GM21576 (cell line): ENCODE data around the gene FAM76A.
"Not testable (repeated sequence)": the region's sequence is repeated elsewhere in the genome, so short reads cannot be mapped to it uniquely, and the experiment has no call there.

Source experiments
- ATAC-seq: cut with Tn5 transposase; IDR thresholded peaks from one replicate; pipeline ENCODE4 v1.9.1; 2021; ENCODE audit warnings: mild to moderate bottlenecking, moderate library complexity; ENCODE audit not compliant: unreplicated experiment

Gene FAM76A

GRCh38 chr1:27774654-27775053, 48.9 kb downstream of the FAM76A start:
- no peak for ATAC-seq

- not testable (repeated sequence) for ATAC-seq
These were observed 49.6 kb downstream of the FAM76A start for GRCh38 chr1:27775336-27775735.

GRCh38 chr1:27776276-27776675, 50.5 kb downstream of the FAM76A start:
- ATAC-seq, result not testable (repeated sequence)

GRCh38 chr1:27778056-27778455, 52.3 kb downstream of the FAM76A start:
- ATAC-seq, result no peak

- ATAC-seq, result no peak
These were observed 53.4 kb downstream of the FAM76A start for GRCh38 chr1:27779122-27779521.

- ATAC-seq, result no peak
These were observed 57.2 kb downstream of the FAM76A start for GRCh38 chr1:27782950-27783349.

- no peak for ATAC-seq
These were observed 58.9 kb downstream of the FAM76A start for GRCh38 chr1:27784700-27785099.

GRCh38 chr1:27785781-27786455, 60.2 kb downstream of the FAM76A start:
- no peak for ATAC-seq

- ATAC-seq, result no peak
These were observed 62.1 kb downstream of the FAM76A start for GRCh38 chr1:27787895-27788294.

GRCh38 chr1:27789540-27790041, 63.8 kb downstream of the FAM76A start:
- ATAC-seq, result no peak

GRCh38 chr1:27790270-27790669, 64.5 kb downstream of the FAM76A start:
- not testable (repeated sequence) for ATAC-seq

- no peak for ATAC-seq
These were observed 69.8 kb downstream of the FAM76A start for GRCh38 chr1:27795601-27796000.

GRCh38 chr1:27804791-27805190, 79.0 kb downstream of the FAM76A start:
- ATAC-seq, result no peak

- ATAC-seq, result no peak
These were observed 81.0 kb downstream of the FAM76A start for GRCh38 chr1:27806758-27807157.

- ATAC-seq, result no peak
These were observed 81.6 kb downstream of the FAM76A start for GRCh38 chr1:27807385-27807784.

GRCh38 chr1:27808131-27808530, 82.4 kb downstream of the FAM76A start:
- ATAC-seq, result not testable (repeated sequence)

- no peak for ATAC-seq
These were observed 84.1 kb downstream of the FAM76A start for GRCh38 chr1:27809883-27810282.

- no peak for ATAC-seq
These were observed 86.2 kb downstream of the FAM76A start for GRCh38 chr1:27811741-27812500.
